NB4 (cell line): ENCODE data around the gene NFIA.

Experiments used
- DNase-seq: peaks from one replicate; pipeline ENCODE4 v3.0.0; 2010; ENCODE audit warnings: low read depth
- H3K4me3 ChIP-seq: one replicate; pipeline ENCODE4 v1.5.1; 2011; ENCODE audit warnings: mild to moderate bottlenecking, low read depth, low read length, moderate library complexity
- MYC ChIP-seq: IDR thresholded peaks from 2 replicates; pipeline ENCODE4 v1.6.1; 2011; ENCODE audit warnings: low read depth, low read length
- POLR2A ChIP-seq: IDR thresholded peaks from 2 replicates; pipeline ENCODE4 v1.6.1; 2011; ENCODE audit warnings: mild to moderate bottlenecking; ENCODE audit not compliant: insufficient read length; ENCODE audit errors: extremely low read depth
- TF ChIP-seq, protein P1 (sequence below): IDR thresholded peaks from one replicate; pipeline ENCODE4 v1.5.1; 2012; ENCODE audit warnings: low read depth, low read length
- TF ChIP-seq, protein P2 (sequence below): IDR thresholded peaks from 2 replicates; pipeline ENCODE4 v1.6.1; 2011; ENCODE audit warnings: low read depth, low read length

The NFIA gene

DNA sequence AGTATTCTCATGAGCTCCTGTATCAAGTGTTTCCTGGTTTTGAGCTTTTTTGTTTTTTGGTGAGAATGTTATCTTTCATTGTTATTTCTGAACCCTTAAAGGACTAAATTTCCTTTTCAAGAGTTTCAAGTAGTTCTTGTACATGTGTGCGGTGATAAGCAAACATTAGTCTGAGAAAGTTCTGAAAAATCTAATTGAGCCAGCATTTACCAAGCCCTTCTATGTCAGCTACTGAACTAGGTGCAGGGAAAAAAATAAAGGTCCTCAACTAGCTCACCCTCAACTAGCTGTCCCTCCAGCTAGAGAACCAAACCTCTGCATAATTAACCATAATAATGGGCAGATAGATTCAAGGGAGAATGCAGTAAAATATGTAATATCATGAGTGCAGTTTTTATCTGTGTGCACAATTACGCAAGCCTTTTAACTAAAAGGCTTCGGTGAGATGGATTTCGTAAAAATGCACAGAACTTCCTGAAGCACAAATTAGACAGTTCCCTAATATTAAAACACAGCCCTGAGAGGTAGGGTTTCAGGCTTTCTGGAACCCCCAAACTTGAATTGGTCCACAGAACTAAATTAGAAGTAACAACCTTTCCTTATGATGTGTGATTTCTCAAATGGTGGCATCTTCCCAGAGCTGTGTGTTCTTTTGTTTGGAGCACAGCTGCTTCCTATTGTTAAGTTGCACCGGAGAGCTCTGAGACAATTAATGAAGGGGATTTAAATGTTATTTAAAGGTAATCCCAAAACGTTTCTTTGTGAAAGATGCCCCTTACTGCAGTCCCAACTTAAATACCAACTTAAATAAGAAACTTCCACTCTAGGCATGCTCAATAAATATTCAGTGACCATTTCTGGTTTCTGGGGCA is 165.8 kb downstream of the NFIA start:
- no peak for TF ChIP-seq POLR2A
- TF ChIP-seq MYC = no peak
- TF ChIP-seq, protein P1, sequence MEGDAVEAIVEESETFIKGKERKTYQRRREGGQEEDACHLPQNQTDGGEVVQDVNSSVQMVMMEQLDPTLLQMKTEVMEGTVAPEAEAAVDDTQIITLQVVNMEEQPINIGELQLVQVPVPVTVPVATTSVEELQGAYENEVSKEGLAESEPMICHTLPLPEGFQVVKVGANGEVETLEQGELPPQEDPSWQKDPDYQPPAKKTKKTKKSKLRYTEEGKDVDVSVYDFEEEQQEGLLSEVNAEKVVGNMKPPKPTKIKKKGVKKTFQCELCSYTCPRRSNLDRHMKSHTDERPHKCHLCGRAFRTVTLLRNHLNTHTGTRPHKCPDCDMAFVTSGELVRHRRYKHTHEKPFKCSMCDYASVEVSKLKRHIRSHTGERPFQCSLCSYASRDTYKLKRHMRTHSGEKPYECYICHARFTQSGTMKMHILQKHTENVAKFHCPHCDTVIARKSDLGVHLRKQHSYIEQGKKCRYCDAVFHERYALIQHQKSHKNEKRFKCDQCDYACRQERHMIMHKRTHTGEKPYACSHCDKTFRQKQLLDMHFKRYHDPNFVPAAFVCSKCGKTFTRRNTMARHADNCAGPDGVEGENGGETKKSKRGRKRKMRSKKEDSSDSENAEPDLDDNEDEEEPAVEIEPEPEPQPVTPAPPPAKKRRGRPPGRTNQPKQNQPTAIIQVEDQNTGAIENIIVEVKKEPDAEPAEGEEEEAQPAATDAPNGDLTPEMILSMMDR = no peak
- TF ChIP-seq, protein P2, sequence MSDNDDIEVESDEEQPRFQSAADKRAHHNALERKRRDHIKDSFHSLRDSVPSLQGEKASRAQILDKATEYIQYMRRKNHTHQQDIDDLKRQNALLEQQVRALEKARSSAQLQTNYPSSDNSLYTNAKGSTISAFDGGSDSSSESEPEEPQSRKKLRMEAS = no peak
- no peak overlapping the region for H3K4me3 ChIP-seq
- DNase-seq = peak; percentile 40

DNA sequence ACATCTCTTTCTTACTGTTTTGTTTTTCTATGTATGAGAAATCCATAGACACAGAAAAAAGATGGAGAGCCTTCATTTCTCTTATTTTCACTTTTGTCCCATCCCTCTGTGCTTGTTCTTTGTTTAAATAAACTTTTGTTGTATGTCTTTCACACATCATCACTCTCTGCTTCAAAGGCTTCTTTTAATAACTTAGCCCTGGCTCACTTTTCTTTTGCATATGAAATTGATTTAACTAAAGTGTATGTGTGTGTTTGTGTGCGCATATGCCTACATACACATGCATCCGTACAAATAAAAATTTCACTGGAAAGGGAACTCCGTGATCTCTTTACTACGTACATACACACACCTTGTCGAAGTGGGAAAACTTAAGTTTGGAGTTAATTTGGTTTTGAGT is 168.6 kb downstream of the NFIA start:
- no peak overlapping the region for H3K4me3 ChIP-seq
- DNase-seq = no peak
- TF ChIP-seq MYC = no peak
- TF ChIP-seq, protein P2 = no peak
- TF ChIP-seq POLR2A = no peak
- TF ChIP-seq, protein P1 = no peak

DNA sequence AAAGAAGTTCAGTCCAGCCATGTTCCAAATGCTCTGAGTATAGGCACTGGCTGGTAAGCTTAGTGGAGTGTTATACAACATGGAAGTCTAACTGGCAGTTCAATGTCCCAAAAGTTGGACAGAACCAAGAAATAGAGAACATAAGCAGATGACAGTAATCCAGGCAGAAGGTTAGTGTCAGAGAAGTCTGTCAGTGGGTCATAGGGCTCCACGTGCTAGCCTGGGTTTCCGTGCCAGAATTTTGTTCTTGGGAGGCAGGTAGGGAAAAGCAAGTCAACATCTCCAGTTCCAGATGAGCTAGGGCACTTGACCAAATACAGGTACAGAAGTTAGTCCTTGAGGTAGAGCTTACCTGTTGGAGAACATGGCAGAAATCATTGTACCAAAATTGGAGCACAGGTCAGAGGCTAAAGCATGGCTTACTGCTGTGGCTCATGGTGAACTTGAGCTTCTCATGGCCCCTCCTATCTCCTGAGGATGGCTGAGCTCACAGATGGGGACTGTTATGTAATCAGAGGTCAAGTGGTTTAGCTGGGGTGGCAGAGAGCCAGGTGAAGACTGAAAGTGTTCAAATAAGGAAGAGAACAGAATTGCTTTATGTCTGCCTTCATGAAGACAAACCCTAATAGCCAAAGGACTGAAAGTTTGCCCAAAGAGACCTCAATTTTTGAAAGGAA is 170.8 kb downstream of the NFIA start:
- TF ChIP-seq, protein P2 = no peak; the same call in 1 of the 2 replicates
- no peak overlapping the region for H3K4me3 ChIP-seq
- DNase-seq = peak; percentile 53

DNA sequence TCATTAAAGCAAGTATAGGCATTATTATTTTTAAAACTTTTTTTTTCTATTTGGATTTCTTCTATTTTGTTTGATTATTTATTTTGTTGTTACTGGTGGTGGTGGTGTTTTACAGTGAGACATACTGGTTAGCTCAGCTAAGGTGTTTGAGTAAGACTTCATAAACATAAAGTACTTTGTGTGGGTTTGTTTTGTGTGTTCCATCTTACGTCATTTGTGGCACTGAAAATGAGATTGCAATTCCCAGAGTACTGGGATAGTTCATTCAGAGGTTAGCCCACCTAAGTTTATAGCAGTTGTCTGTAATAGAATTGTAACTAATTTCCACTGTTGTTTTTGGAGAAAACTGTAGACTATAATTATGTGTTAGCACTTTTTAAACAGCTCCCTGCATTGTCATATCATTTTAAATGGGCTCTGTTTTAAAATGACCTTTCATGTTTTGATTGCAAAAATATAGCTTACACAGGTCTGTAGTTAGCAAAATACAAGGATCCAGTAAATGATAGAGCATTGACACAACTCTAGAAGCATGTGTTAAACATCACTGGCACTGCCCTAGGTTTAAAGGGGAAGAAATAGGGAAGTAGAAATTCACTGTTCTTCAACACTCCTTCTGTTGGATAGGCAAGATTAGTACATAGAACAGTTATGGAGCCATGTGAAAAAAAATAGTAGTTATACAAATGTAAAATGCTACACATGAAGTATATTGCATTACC is 171.7 kb downstream of the NFIA start:
- DNase-seq = peak; percentile 31
- H3K4me3 ChIP-seq = no peak overlapping the region
- TF ChIP-seq, protein P1 = no peak
- TF ChIP-seq, protein P2 = peak; percentile 34; the same call in 1 of the 2 replicates

DNA sequence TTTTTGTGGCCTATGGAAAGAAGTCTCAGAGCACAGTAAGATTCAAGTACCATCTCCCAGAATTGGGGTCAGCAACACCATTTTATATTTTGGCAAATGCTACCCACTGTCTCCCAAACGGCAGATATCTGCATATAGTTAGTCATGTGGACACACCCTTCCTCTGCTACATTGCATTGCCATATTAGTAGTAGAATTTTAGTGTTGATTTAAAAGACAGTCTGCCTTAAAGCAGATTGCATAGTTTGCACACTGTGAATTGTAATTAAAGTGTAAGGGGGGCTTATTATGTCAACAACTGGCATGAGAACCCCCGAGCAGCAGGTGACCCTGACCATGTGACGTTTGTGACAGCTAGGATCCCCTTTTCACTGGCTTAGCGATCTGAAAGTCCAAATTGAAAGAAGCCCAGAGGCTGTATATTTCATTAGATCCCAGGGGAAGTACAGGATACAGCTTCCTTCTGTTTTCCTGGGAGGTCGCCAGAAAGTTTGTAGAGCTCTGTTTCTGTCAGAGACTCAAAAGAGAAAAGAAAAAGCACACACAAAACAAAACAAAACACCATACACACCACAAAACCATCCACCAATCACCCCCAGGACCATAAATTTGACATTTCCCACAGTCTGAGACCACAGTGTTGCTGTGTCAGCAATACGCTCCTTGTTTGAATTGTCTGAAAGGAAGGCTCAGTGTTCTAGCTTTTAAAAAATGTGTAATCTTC is 172.4 kb downstream of the NFIA start:
- no peak for TF ChIP-seq MYC
- TF ChIP-seq, protein P2 = no peak
- TF ChIP-seq POLR2A = no peak
- TF ChIP-seq, protein P1 = no peak
- DNase-seq = peak; percentile 5
- no peak overlapping the region for H3K4me3 ChIP-seq
